ENCODE data around the gene ARL8B. TPM values are rescaled to one million over a fixed set of nuclear protein-coding genes. Genes with fewer than 3 reads are reported as not detected.

ARL8B gene
- total RNA-seq, 1 donor from 2014 or later = 39.3 TPM

DNA sequence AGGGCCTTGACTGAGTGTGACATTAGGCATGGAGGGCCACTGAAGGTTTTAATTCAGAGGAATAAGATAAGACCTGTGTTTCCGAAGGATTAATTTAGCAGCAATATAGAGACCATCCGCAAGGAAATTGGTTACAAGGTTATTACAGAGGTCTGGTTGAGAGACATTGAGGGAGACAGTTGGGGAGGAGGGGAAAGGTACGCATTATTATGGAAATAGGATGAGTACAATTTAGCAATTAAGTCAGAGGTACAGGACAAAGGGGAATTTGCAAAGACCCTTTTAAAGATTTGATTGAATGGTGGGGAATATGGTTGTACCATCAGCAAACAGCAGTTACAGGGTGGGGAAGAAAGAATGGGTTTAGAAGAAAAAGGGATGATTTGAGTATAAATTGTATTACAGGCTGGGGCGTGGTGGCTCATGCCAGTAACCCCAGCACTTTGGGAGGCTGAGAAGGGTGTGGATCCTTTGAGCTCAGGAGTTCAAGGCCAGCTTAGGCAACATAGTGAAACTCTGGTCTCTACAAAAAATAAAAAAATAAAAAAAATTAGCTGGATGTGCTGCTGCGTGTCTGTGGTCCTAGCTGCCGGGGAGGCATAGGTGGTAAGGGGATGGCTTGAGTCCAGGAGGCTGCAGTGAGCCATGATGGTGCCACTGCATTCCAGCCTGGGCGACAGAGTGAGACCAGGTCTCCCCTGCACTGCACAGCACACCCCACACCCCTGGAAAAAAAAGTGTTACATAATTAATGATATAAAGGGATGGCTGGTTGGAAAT is 11.3 kb downstream of the ARL8B start:
- Mint-ChIP-seq H3K4me3 (no peak overlapping the region), H3K27ac (no peak overlapping the region), H3K36me3 (no peaks in the 10 kb centered on the region), H3K27me3 (ENCODE audit: insufficient read depth, low read depth) (no peaks in the 10 kb centered on the region), H3K9me3 (no peaks in the 10 kb centered on the region), H3K4me1 (peaks cover 9% of the 10 kb centered on the region)
- H3K79me2 ChIP-seq (ENCODE audit: low read depth) = peaks cover 99% of the 10 kb centered on the region
- H3K9ac ChIP-seq = no peak overlapping the region
- no peaks in the 10 kb centered on the region for H3K27me3 ChIP-seq
- DNase-seq (ENCODE audit: low spot score) = no peak
- no peaks in the 10 kb centered on the region for H3K36me3 ChIP-seq
- no peak overlapping the region for H3K4me3 ChIP-seq
- H4K20me1 ChIP-seq (ENCODE audit: low read depth) = peaks cover 48% of the 10 kb centered on the region
- H3K4me2 ChIP-seq = no peak overlapping the region
- no peaks in the 10 kb centered on the region for H3K9me3 ChIP-seq (ENCODE audit: low read depth)
- no peak overlapping the region for H3K27ac ChIP-seq
- H3F3A ChIP-seq (ENCODE audit: low read depth) = no peaks in the 10 kb centered on the region
- H3K4me1 ChIP-seq = no peaks in the 10 kb centered on the region
- TF ChIP-seq EZH2 (IDR thresholded peaks at IDR 0.05) (no peak), EZH2phosphoT487 (IDR thresholded peaks at IDR 0.05) (no peak)
- TF ChIP-seq, protein P1, sequence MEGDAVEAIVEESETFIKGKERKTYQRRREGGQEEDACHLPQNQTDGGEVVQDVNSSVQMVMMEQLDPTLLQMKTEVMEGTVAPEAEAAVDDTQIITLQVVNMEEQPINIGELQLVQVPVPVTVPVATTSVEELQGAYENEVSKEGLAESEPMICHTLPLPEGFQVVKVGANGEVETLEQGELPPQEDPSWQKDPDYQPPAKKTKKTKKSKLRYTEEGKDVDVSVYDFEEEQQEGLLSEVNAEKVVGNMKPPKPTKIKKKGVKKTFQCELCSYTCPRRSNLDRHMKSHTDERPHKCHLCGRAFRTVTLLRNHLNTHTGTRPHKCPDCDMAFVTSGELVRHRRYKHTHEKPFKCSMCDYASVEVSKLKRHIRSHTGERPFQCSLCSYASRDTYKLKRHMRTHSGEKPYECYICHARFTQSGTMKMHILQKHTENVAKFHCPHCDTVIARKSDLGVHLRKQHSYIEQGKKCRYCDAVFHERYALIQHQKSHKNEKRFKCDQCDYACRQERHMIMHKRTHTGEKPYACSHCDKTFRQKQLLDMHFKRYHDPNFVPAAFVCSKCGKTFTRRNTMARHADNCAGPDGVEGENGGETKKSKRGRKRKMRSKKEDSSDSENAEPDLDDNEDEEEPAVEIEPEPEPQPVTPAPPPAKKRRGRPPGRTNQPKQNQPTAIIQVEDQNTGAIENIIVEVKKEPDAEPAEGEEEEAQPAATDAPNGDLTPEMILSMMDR (IDR thresholded peaks at IDR 0.05) = no peak
- no peak overlapping the region for H2AFZ ChIP-seq (replicated peaks)

DNA sequence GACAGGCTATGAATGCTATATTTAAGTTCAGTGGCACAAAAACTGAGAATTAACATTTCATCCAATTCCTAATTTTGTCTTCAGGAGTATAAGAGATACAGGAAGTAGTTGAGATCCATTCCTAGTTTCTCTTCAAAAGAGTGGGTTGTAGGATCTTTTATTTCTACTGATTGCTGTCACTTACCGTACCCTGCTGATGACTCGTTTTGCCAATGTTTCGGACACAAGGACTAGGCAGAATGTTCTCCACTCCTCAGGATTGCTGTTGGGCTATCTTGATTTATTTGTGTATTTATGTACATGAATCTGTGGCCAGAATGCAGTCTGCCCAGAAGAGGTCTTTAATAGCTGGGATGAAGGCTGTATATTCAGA is 11.9 kb downstream of the ARL8B start:
- DNase-seq (ENCODE audit: low spot score) = no peak
- Histone ChIP-seq H2AFZ (replicated peaks) (no peak overlapping the region), H3K4me2 (no peak overlapping the region), H3K36me3 (no peaks in the 10 kb centered on the region), H3K4me1 (no peaks in the 10 kb centered on the region), H3K9ac (no peak overlapping the region), H3K9me3 (ENCODE audit: low read depth) (no peaks in the 10 kb centered on the region), H3F3A (ENCODE audit: low read depth) (no peaks in the 10 kb centered on the region), H3K27ac (no peak overlapping the region), H3K4me3 (no peak overlapping the region), H3K27me3 (no peaks in the 10 kb centered on the region), H4K20me1 (ENCODE audit: low read depth) (peaks cover 48% of the 10 kb centered on the region), H3K79me2 (ENCODE audit: low read depth) (peaks cover 99% of the 10 kb centered on the region)
- TF ChIP-seq, protein P1 (IDR thresholded peaks at IDR 0.05) = no peak
- TF ChIP-seq EZH2phosphoT487 (IDR thresholded peaks at IDR 0.05) = no peak
- no peak for TF ChIP-seq EZH2 (IDR thresholded peaks at IDR 0.05)
- Mint-ChIP-seq H3K27me3 (ENCODE audit: insufficient read depth, low read depth) (no peaks in the 10 kb centered on the region), H3K36me3 (no peaks in the 10 kb centered on the region), H3K4me3 (no peak overlapping the region), H3K4me1 (peaks cover 9% of the 10 kb centered on the region), H3K9me3 (no peaks in the 10 kb centered on the region), H3K27ac (no peak overlapping the region)

DNA sequence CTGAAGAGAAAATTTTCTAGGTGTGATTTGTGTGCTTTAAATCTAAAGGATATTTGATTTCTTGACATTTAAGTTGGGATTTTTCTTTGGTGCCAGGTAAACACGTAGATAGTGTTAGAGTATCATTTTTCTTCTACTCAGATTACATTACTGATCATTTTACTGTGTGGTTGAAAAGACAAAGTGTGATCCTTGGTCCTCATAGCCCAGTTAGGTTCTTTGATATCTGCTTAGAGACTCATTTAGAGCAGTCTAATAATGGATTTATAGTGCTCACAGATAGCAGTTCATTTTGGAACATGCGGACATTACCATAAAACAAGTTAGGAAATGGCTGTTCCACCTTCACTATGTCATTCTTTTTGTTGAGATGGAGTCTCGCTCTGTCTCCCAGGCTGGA is 12.4 kb downstream of the ARL8B start:
- H3K4me1 ChIP-seq = no peaks in the 10 kb centered on the region
- Mint-ChIP-seq H3K4me1 (peaks cover 9% of the 10 kb centered on the region), H3K4me3 (no peak overlapping the region), H3K9me3 (no peaks in the 10 kb centered on the region), H3K27me3 (ENCODE audit: insufficient read depth, low read depth) (no peaks in the 10 kb centered on the region), H3K27ac (no peak overlapping the region), H3K36me3 (no peaks in the 10 kb centered on the region)
- no peak overlapping the region for H3K4me3 ChIP-seq
- TF ChIP-seq, protein P1 (IDR thresholded peaks at IDR 0.05) = no peak
- no peak for TF ChIP-seq EZH2 (IDR thresholded peaks at IDR 0.05)
- TF ChIP-seq EZH2phosphoT487 (IDR thresholded peaks at IDR 0.05) = no peak
- no peaks in the 10 kb centered on the region for H3F3A ChIP-seq (ENCODE audit: low read depth)
- no peak for DNase-seq (ENCODE audit: low spot score)
- H4K20me1 ChIP-seq (ENCODE audit: low read depth) = peaks cover 48% of the 10 kb centered on the region
- H3K36me3 ChIP-seq = no peaks in the 10 kb centered on the region
- no peak overlapping the region for H3K27ac ChIP-seq
- no peak overlapping the region for H2AFZ ChIP-seq (replicated peaks)
- H3K79me2 ChIP-seq (ENCODE audit: low read depth) = peaks cover 99% of the 10 kb centered on the region
- H3K27me3 ChIP-seq = no peaks in the 10 kb centered on the region
- no peaks in the 10 kb centered on the region for H3K9me3 ChIP-seq (ENCODE audit: low read depth)
- H3K9ac ChIP-seq = no peak overlapping the region
- no peak overlapping the region for H3K4me2 ChIP-seq
